NT2/D1 (cell line): ENCODE data around the gene NAA25.

Experiments used
- DNase-seq: peaks from one replicate; pipeline ENCODE4 v3.0.0-alpha.2; 2011; ENCODE audit warnings: low read depth, low spot score
- H3K27me3 ChIP-seq: 2 replicates; pipeline ENCODE4 v1.6.0; 2011; ENCODE audit warnings: mild to moderate bottlenecking; ENCODE audit not compliant: insufficient read length, insufficient read depth
- H3K36me3 ChIP-seq: 2 replicates; pipeline ENCODE4 v1.6.1; 2011; ENCODE audit warnings: mild to moderate bottlenecking, low read length, mixed read lengths; ENCODE audit not compliant: insufficient read depth, insufficient read length
- H3K4me1 ChIP-seq: 2 replicates; pipeline ENCODE4 v1.5.1; 2011; ENCODE audit not compliant: insufficient read depth, insufficient read length
- H3K4me3 ChIP-seq: 2 replicates; pipeline ENCODE4 v1.5.1; 2011; ENCODE audit warnings: low read depth; ENCODE audit not compliant: insufficient read length
- H3K9ac ChIP-seq: 2 replicates; pipeline ENCODE4 v1.6.0; 2011; ENCODE audit warnings: low read depth; ENCODE audit not compliant: insufficient read length
- H3K9me3 ChIP-seq: 2 replicates; pipeline ENCODE4 v1.5.1; 2011; ENCODE audit warnings: mild to moderate bottlenecking, low read length; ENCODE audit not compliant: insufficient read depth
- SUZ12 ChIP-seq: IDR thresholded peaks from 2 replicates; pipeline ENCODE4 v1.6.1; 2011; ENCODE audit not compliant: insufficient read length, insufficient read depth; ENCODE audit errors: extremely low read depth
- YY1 ChIP-seq: IDR thresholded peaks from 2 replicates; pipeline ENCODE4 v1.6.1; 2011; ENCODE audit not compliant: insufficient read length, insufficient read depth
- ZNF274 ChIP-seq: IDR thresholded peaks from 2 replicates; pipeline ENCODE4 v1.6.1; 2011; ENCODE audit warnings: mild to moderate bottlenecking, low read depth, low read length

Gene NAA25

DNA sequence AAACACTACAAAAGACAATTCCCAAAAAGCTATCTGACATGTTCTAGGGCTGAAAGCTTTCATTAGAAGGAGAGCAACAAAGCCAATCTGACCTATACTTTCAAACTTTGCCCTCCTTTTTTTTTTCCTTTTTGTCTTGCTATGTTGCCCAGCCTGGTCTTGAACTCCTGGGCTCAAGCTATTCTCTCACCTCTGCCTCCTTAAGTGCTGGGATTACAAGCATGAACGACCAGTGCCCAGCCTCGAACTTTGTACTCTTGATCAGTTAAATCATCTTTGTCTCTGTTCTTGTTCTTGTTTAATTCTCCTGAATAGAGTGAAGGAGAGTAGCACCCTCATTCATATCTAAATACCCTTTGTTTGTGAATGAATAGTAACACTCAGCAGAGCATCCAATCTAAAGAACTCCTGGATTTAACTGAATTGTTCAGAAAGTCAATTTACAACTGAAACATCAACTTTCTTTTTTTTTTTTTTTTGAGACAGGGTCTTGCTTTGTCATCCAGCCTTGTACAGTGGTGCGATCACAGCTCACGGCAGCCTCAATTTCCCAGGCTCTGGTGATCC is 73.3 kb downstream of the NAA25 start:
- Histone ChIP-seq H3K36me3 (peaks cover 86% of the 10 kb centered on the region), H3K9ac (no peak overlapping the region), H3K27me3 (no peaks in the 10 kb centered on the region), H3K4me1 (no peaks in the 10 kb centered on the region), H3K9me3 (no peaks in the 10 kb centered on the region), H3K4me3 (no peak overlapping the region)
- no peak for TF ChIP-seq ZNF274
- no peak for TF ChIP-seq SUZ12
- TF ChIP-seq YY1: no peak
- no peak for DNase-seq

DNA sequence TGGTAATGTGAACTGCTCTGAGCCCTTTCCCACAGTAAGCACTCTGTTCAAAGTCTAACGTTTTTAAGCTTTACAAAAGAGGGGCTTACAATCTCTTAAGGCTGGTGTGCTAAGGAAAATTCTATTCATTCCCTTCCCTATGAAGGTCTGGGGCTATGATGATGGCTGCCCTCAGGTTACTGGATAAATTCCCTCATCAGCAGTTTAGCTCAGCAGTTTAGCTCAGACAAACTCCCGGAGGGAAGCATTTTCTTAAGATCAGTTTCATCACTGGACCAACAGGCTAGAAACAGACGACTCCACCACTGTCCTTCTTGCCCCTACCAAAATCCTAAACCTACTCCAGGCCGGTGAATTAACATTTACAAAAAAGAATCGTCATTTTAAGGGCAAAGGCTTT is 76.3 kb downstream of the NAA25 start:
- Histone ChIP-seq H3K4me1 (no peaks in the 10 kb centered on the region), H3K36me3 (peaks cover 90% of the 10 kb centered on the region)

DNA sequence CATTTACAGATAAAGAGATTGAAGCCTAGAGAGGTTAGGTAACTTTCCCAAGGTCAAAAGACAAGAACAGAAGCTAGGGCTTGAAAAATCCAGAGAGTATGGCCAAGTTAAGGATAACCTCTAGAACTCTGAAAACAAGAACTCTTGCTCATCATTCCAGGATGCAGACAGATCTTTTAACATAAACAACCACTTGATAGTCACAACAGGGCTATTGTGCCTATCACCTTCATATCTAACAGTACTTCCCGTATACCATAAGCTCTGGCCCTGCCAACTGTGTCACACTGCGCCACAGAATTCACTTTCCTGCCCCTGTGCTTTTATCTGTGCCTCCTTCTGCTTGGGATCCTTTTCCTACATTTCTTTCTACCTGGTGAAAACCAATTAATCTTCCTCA is 77.1 kb downstream of the NAA25 start:
- TF ChIP-seq YY1: no peak
- no peak for TF ChIP-seq ZNF274
- no peak for TF ChIP-seq SUZ12
- H3K4me1 ChIP-seq: no peaks in the 10 kb centered on the region
- H3K9me3 ChIP-seq: no peaks in the 10 kb centered on the region
- DNase-seq: no peak
- no peak overlapping the region for H3K9ac ChIP-seq
- no peaks in the 10 kb centered on the region for H3K27me3 ChIP-seq
- H3K4me3 ChIP-seq: no peak overlapping the region
- peaks cover 85% of the 10 kb centered on the region for H3K36me3 ChIP-seq

More for the DNA sequence above, 76.3 kb downstream of the NAA25 start:
- no peak for DNase-seq
- no peak overlapping the region for H3K9ac ChIP-seq
- H3K9me3 ChIP-seq: no peaks in the 10 kb centered on the region
- H3K27me3 ChIP-seq: no peaks in the 10 kb centered on the region
- TF ChIP-seq YY1: no peak
- no peak for TF ChIP-seq SUZ12
- no peak for TF ChIP-seq ZNF274
- no peak overlapping the region for H3K4me3 ChIP-seq

DNA sequence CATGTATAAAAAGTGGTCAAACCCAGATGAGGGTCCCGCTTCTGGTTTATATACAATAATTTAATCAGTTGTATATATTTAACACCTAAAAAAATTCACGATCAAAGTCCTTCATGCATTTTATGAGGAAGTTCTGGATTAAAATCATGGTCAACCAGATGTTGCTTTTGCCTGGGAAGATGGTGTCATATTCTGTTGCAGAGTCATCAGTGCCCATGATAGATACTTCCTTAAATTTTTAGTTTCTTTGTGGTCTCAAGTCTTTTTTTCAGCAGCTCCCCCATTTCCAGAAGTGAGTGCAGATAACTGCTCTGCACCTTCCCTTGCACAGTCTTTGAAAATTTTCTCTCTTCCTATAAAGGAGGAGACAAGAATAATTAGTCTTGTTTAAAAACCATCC is 79.3 kb downstream of the NAA25 start:
- H3K36me3 ChIP-seq: peaks cover 69% of the 10 kb centered on the region

DNA sequence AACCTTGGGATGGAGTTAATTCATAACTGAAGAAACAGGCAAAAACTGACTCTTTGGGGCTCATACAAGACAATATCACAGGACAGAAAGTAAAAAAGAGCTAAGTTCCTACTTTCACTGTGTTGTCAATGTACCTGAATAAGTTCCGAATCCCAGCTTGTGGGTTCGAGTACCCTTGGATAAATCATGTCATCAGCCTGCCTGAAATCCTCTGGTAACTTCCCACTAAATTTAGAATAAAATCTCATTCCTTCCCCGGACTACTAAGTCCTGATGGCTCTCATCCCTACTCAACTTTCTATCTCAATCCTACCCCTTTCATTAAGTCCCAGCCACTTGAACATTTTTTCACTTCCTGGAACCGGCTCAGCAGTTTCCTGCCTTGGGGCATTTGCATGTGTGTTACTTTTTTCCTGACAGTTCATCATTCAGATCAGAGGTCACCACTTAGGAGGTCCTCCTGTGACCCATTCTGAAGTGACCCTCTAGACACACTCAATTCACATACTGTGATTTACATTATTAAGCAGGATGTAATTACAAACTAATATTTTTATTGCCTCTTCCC is 82.7 kb downstream of the NAA25 start:
- no peak for DNase-seq
- Histone ChIP-seq H3K4me1 (no peaks in the 10 kb centered on the region), H3K9ac (no peak overlapping the region), H3K27me3 (no peaks in the 10 kb centered on the region), H3K4me3 (no peak overlapping the region), H3K9me3 (no peaks in the 10 kb centered on the region), H3K36me3 (peaks cover 68% of the 10 kb centered on the region)
- TF ChIP-seq SUZ12: no peak
- no peak for TF ChIP-seq ZNF274
- TF ChIP-seq YY1: no peak

More for the DNA sequence above, 79.3 kb downstream of the NAA25 start:
- no peaks in the 10 kb centered on the region for H3K9me3 ChIP-seq
- H3K9ac ChIP-seq: no peak overlapping the region
- no peaks in the 10 kb centered on the region for H3K27me3 ChIP-seq
- no peak for TF ChIP-seq SUZ12
- no peak for TF ChIP-seq ZNF274
- no peak for TF ChIP-seq YY1
- no peak for DNase-seq
- no peaks in the 10 kb centered on the region for H3K4me1 ChIP-seq
- no peak overlapping the region for H3K4me3 ChIP-seq

DNA sequence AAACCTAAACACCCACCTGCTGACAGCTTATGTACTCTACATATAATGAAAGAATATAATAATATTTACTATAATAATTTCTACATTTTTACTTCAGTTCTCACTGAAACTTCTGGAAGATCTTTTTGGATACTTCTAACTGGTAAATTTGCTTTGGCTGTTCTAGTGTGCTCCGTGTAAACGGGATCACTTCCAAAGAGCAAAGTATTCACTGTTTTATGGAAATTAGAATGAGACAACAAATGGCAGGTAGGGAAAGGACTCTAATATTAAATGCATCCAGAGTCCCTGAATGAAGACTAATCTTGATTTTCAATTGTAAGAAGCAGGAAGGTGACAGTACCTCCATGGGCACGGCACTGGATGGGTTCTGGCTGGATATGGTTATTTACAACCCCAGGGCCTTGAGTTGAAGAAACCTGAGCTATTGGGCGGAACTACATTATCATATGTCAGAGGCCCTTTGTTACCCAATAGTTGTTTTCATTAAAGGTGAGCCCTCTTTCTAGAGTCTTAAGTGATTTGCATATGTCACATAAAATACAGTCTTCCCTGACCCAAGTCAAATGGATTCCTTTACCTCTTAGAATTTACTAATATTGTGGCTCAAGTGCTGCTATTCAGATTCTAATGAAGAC is 84.7 kb downstream of the NAA25 start:
- Histone ChIP-seq H3K36me3 (peaks cover 68% of the 10 kb centered on the region), H3K4me3 (no peak overlapping the region)
- no peak for TF ChIP-seq SUZ12
- TF ChIP-seq ZNF274: no peak
- TF ChIP-seq YY1: no peak

DNA sequence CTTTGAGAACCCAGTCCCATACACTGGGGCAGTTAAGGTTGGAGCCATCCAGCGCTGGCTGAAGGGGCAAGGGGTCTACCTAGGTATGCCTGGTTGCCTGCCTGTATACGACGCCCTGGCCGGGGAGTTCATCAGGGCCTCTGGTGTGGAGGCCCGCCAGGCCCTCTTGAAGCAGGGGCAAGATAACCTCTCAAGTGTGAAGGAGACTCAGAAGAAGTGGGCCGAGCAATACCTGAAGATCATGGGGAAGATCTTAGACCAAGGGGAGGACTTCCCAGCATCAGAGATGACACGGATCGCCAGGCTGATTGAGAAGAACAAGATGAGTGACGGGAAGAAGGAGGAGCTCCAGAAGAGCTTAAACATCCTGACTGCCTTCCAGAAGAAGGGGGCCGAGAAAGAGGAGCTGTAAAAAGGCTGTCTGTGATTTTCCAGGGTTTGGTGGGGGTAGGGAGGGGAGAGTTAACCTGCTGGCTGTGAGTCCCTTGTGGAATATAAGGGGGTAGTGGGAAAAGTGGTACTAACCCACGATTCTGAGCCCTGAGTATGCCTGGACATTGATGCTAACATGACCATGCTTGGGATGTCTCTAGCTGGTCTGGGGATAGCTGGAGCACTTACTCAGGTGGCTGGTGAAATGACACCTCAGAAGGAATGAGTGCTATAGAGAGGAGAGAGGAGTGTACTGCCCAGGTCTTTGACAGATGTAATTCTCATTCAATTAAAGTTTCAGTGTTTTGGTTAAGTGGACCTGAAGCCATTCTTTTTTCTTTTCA is 86.2 kb downstream of the NAA25 start:
- H3K4me3 ChIP-seq: no peak overlapping the region
- peaks cover 65% of the 10 kb centered on the region for H3K36me3 ChIP-seq
- no peak for TF ChIP-seq ZNF274
- no peak for TF ChIP-seq SUZ12
- TF ChIP-seq YY1: no peak

More for the DNA sequence above, 84.7 kb downstream of the NAA25 start:
- H3K9ac ChIP-seq: no peak overlapping the region
- H3K27me3 ChIP-seq: no peaks in the 10 kb centered on the region
- no peaks in the 10 kb centered on the region for H3K9me3 ChIP-seq
- H3K4me1 ChIP-seq: no peaks in the 10 kb centered on the region
- DNase-seq: no peak

More for the DNA sequence above, 86.2 kb downstream of the NAA25 start:
- Histone ChIP-seq H3K9ac (no peak overlapping the region), H3K9me3 (no peaks in the 10 kb centered on the region), H3K27me3 (no peaks in the 10 kb centered on the region), H3K4me1 (no peaks in the 10 kb centered on the region)
- DNase-seq: no peak
